ENCODE data around the gene ZNF343.
A peak's percentile ranks its signal among the peaks of the same experiment; 100 is the strongest.
"Not testable (repeated sequence)": the region's sequence is repeated elsewhere in the genome, so short reads cannot be mapped to it uniquely, and the experiment has no call there.

ZNF343 gene

DNA sequence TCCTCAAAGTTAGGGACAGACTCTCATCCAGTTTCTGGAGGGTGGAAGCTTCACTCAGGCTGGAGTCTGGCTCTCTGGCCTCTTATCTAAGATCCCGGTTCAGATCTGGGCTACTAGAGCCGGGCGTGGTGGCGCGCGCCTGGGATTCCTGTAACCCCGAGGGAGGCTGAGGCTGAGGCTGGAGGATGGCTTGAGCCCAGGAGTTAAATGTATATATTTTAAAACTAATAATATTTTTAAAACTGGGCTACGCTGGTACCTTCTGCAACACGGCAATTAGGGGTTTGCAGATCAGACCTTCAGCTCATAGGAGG lies 710 bp upstream of the ZNF343 start:
- H3K4me3 ChIP-seq, result peak overlapping the region; percentile 96
- H3K27ac ChIP-seq, result peak overlapping the region; percentile 71 to 89
- TF ChIP-seq, protein P1, sequence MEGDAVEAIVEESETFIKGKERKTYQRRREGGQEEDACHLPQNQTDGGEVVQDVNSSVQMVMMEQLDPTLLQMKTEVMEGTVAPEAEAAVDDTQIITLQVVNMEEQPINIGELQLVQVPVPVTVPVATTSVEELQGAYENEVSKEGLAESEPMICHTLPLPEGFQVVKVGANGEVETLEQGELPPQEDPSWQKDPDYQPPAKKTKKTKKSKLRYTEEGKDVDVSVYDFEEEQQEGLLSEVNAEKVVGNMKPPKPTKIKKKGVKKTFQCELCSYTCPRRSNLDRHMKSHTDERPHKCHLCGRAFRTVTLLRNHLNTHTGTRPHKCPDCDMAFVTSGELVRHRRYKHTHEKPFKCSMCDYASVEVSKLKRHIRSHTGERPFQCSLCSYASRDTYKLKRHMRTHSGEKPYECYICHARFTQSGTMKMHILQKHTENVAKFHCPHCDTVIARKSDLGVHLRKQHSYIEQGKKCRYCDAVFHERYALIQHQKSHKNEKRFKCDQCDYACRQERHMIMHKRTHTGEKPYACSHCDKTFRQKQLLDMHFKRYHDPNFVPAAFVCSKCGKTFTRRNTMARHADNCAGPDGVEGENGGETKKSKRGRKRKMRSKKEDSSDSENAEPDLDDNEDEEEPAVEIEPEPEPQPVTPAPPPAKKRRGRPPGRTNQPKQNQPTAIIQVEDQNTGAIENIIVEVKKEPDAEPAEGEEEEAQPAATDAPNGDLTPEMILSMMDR (IDR thresholded peaks at IDR 0.05), result no peak
- DNase-seq (ENCODE audit: low spot score), result no peak

GRCh38 chr20:2507875-2508630 lies 662 bp downstream of the ZNF343 start:
- TF ChIP-seq, protein P1 (IDR thresholded peaks at IDR 0.05), result no peak
- Histone ChIP-seq H3K27ac (peak overlapping the region; percentile 71 to 89), H3K4me3 (peak overlapping the region; percentile 96)
- DNase-seq (ENCODE audit: low spot score), result no peak

DNA sequence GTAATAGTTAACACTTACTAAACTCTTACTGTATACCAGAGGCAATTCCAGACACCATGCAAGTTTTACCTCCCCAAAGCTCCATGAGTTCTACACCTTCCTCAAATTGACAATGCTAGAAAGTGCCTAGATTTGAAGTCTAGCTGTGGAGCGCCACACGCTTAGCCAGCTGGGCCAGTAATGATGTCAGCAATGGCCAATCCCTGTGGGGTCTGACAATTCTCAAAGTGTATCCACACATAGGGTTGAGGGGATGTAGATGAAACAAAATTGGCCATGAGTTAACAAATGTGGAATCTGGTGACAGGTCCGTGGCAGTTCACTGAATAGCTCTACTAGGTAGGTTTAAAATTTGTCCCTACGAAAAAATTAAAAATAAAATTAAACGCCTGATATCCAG lies 1.3 kb downstream of the ZNF343 start:
- no peak for DNase-seq (ENCODE audit: low spot score)
- H3K27ac ChIP-seq, result no peak overlapping the region
- peak overlapping the region; percentile 96 for H3K4me3 ChIP-seq
- TF ChIP-seq, protein P1 (IDR thresholded peaks at IDR 0.05), result no peak

DNA sequence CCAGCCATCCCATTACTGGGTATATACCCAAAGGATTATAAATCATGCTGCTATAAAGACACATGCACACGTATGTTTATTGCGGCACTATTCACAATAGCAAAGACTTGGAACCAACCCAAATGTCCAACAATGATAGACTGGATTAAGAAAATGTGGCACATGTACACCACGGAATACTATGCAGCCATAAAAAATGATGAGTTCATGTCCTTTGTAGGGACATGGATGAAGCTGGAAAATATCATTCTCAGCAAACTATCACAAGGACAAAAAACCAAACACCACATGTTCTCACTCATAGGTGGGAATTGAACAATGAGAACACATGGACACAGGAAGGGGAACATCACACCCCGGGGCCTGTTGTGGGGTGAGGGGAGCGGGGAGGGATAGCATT lies 2.3 kb downstream of the ZNF343 start:
- H3K27ac ChIP-seq; DNase-seq (ENCODE audit: low spot score); H3K4me3 ChIP-seq: not testable (repeated sequence)

DNA sequence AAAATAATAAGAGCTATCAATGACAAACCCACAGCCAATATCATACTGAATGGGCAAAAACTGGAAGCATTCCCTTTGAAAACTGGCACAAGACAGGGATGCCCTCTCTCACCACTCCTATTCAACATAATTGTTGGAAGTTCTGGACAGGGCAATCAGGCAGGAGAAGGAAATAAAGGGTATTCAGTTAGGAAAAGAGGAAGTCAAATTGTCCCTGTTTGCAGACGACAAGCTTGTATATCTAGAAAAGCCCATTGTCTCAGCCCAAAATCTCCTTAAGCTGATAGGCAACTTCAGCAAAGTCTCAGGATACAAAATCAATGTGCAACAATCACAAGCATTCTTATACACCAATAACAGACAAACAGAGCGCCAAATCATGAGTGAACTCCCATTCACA lies 3.9 kb downstream of the ZNF343 start:
- not testable (repeated sequence) for DNase-seq (ENCODE audit: low spot score); H3K4me3 ChIP-seq; H3K27ac ChIP-seq

- not testable (repeated sequence) for H3K4me3 ChIP-seq; DNase-seq (ENCODE audit: low spot score); H3K27ac ChIP-seq
Observed at GRCh38 chr20:2502808-2503384, 5.8 kb downstream of the ZNF343 start.

DNA sequence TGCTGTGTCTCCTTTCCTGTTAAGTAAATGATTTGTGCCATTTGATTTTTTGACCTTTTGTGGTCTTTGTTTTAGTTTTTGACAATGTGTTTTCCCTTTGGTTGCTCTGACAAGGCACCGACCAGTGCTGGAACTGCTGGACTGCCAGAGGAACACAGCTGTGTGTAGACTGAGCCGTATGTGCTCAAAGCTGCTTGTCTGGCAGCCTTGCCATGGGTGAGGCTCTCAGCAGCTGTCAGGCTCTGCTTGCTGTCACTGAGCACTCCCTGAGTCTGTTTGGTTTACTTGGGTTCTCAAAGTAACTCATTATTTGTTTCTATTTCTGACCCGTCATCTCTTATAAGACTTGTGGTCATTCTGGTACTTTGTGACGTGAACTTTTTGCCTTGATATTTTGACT lies 23.1 kb downstream of the ZNF343 start:
- H3K27ac ChIP-seq, result no peak overlapping the region

GRCh38 chr20:2485080-2485479 lies 23.6 kb downstream of the ZNF343 start:
- H3K27ac ChIP-seq, result no peak overlapping the region
- DNase-seq (ENCODE audit: low spot score), result no peak
- TF ChIP-seq, protein P1 (IDR thresholded peaks at IDR 0.05), result no peak

More for the DNA sequence above, 23.1 kb downstream of the ZNF343 start:
- TF ChIP-seq, protein P1 (IDR thresholded peaks at IDR 0.05), result no peak
- no peak for DNase-seq (ENCODE audit: low spot score)
- H3K4me3 ChIP-seq, result no peak overlapping the region

More at GRCh38 chr20:2485080-2485479, 23.6 kb downstream of the ZNF343 start:
- H3K4me3 ChIP-seq, result no peak overlapping the region
